HG03354 (cell line): ENCODE data around the gene SYCE3.
"Not testable (repeated sequence)": the region's sequence is repeated elsewhere in the genome, so short reads cannot be mapped to it uniquely, and the experiment has no call there.

Experiments
- ATAC-seq: cut with Tn5 transposase; IDR thresholded peaks from one replicate; pipeline ENCODE4 v1.9.1; 2021; ENCODE audit warnings: mild to moderate bottlenecking; ENCODE audit not compliant: unreplicated experiment, poor library complexity, severe bottlenecking

The SYCE3 gene

GRCh38 chr22:50556703-50557102 lies 6.0 kb downstream of the SYCE3 start:
- ATAC-seq = no peak

DNA sequence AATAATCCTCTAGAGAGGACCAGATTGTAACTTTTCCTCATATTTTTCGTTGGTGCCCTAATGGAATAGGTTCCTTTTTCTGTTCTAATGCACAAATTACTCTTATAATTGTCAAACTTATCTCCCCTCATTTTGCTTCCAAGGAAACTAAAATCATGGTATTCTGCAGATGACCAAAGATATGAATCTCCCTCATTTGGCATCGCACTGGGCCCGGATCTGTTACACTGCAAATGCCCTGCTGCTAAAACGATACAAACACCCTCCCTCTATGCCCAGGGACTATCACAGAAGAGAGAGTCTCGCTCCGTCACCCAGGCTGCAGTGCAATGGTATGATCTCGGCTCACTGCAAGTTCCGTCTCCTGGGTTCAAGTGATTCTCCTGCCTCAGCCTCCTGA lies 9.4 kb downstream of the SYCE3 start:
- no peak for ATAC-seq

GRCh38 chr22:50551160-50551752 lies 11.5 kb downstream of the SYCE3 start:
- no peak for ATAC-seq

DNA sequence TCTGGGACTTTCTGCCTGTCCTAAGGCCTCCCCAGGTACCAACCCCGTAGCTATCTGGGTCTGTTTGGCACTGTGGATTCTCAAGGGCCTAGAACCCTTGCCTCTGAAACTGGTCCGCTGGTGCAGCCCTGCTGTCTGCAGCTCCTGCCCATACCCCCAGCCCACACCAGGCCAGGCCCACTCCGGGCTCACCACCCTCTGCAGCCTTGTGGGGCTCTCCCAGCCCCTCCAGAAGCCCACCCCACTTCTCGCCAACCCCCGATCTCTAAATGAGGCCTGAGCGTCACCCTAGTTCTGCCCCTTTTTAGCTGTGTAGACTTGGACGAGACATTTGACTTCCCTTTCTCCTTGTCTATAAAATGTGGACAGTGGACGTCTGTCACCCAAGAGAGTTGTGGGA lies 12.3 kb downstream of the SYCE3 start:
- ATAC-seq = no peak

GRCh38 chr22:50548921-50549790 lies 13.6 kb downstream of the SYCE3 start:
- no peak for ATAC-seq

DNA sequence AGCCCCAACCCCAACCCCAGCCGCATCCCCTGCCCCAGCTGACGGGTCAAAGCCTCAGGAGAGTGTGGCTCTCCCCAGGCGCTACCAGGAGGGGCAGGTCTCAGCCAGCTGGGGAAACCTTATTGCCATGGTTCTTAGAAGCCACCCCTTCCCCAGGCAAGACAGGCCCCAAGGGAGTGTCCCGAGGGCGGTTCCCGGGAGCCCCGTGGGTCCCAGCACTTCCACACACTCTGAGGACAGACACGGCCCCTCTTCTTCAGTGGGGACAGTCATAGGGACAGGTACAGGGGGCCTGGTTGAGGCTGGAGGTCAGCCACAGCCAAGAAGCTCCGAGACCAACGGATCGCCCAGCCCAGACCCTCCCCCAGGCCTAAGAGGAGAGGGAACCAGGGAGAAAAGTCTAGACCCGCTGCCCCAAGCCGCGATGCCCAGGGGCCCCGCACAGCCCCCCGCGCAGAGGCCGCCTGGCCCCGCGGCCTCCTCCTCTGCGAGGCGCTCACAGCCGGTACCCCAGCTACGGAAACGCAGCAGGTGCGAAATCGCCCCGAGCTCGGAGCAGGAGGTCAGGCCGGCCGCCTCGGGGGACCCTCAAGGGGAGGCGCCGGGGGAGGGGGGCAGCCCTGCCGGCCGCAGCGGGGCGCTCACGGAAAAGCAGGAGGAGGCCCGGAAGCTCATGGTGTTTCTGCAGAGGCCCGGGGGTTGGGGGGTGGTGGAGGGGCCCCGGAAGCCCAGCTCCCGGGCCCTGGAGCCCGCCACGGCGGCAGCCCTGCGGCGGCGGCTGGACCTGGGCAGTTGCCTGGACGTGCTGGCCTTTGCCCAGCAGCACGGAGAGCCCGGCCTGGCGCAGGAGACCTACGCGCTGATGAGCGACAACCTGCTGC lies 14.4 kb downstream of the SYCE3 start:
- no peak for ATAC-seq

- no peak for ATAC-seq
These were observed 15.3 kb downstream of the SYCE3 start for GRCh38 chr22:50547263-50547985.

- no peak for ATAC-seq
These were observed 16.1 kb downstream of the SYCE3 start for GRCh38 chr22:50546326-50547262.

DNA sequence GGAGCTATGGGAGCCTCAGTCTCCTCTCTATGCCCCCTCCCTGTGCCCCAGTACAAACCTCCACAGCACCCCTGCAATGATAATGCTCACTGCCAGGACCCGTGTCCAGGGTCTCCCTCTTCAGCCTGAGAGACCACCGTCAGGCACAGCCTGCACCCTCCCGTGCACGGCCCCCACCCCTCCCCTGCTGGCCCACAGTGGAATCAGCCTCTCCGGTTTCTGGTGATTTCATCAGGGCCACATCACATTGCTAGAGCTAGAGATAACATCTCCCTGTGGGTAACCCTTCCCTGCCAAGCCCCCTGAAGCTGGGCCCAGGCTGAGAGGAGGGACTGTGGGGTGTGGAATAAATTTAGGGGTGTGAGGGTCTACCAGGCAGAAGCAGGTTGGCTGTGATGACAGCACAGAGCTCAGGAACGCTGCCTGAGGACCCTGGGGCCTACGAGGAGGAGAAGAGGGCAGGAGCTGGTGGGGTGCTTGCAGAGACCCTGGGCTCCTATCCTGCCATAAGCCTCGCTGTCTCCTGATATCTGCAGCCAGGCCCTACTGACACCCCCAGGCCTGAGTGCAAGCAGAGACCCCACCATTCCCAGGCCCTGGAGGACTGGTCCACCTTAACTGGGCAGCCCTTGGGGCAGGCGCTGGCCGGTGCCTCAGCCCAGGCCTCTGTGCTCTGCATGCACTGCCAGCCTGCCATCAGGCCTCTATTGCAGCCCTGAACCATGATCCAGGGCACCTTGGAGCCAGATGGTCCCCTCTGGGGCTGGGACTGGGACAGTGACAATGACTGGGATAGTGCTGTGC lies 17.0 kb downstream of the SYCE3 start, which contains the start of gene KLHDC7B:
Gene KLHDC7B (plus strand): TSS at position 378 of the 804 bp plus-strand sequence. CDS start 345 bp downstream, at position 723.
- no peak for ATAC-seq

DNA sequence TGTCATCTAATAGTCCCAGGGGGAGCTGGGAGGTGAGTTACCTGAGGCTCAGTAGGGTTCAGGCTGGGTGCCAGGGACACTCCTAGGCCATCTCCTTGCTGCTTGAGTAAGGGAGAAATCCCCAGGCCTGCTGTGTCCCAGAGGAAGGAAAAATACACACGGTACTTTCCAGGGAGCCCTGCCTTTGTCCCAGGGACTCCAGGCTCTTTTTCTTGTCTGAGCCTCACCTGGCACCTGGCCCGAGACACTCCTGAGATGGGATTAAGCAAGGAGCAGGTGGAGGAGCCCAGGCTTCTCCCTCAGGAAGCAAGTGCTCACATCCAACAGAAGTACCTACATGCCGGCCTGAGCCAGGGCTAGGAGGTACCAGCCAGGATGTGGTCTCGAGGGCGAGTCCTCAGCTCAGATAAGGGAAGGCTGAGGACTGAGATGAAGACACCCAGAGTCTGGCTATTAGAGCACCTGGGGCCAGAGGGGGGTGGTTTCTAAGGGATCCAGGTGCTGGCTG lies 17.9 kb downstream of the SYCE3 start:
- ATAC-seq = no peak

GRCh38 chr22:50544078-50544745 lies 18.5 kb downstream of the SYCE3 start:
- no peak for ATAC-seq

DNA sequence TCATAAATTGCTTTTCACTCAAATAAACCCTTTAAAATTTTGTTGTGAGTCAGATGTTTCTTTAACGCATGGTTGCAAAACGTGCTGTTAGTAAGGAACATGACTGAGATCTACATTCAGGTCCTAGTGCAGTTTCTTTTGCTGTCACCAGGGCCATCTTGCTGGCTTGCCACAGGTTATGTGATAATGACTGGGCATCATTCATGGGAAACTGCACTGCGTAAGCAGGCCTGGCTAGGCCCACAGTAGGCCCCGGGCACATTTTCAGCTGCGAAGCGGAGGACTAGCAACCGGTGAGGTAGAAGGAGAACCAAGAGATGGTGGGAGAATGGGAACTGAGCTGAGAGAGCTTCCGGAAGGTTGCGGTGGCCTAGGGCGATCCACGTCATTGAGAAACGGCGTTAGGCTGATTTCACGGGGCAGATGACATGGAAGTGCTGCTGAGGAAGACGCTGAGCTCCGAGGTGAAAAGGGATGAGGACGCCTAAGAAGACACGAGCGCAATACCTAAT lies 20.2 kb downstream of the SYCE3 start:
- ATAC-seq = peak; percentile 23

- ATAC-seq = not testable (repeated sequence)
These were observed 21.1 kb downstream of the SYCE3 start for GRCh38 chr22:50541667-50542026.

DNA sequence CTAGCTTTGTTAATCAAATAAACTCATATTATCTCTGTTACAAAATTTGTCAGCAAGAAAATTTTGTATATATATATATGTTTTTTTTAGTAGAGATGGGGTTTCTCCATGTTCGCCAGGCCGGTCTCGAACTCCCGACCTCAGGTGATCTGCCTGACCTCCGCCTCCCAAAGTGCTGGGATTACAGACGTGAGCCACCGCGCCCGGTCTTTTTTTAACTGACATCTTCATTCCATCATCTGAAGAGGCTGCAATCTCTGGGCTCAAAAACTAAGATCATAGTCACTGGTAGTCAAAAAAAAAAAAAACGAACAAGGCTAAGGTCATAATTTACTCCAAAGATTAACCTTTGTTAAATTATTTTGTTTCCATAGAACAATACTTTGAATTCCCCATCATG lies 22.3 kb downstream of the SYCE3 start:
- ATAC-seq = no peak

- ATAC-seq = no peak
These were observed 25.0 kb downstream of the SYCE3 start for GRCh38 chr22:50537765-50538164.

GRCh38 chr22:50536226-50536625 lies 26.5 kb downstream of the SYCE3 start:
- ATAC-seq = no peak

DNA sequence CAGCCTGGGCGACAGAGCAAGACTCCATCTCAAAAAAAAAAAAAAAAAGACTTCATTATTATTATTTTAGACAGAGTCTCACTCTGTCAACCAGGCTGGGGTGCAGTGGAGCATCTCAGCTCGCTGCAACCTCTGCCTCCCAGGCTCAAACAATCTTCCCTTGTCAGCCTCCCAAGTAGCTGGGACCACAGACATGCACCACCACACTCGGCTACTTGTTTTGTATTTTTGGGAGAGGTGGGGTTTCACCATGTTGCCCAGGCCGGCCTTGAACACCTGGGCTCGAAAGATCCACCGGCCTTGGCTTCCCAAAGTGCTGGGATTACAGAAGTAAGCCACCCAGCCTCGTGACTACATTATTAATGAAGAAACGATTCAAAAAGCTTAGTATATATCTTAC lies 27.6 kb downstream of the SYCE3 start:
- no peak for ATAC-seq
